H1 (cell line): Measurements from ENCODE around the gene KRTAP10-5. TPM values are rescaled to one million over a fixed set of nuclear protein-coding genes. Genes with fewer than 3 reads are reported as not detected.

ENCODE experiments used
- CTCF ChIA-PET: fragments of 300-600 bp; sonication (Branson Sonifier 250); formaldehyde crosslinking; loops from one replicate; lab custom pipeline; 2021; ENCODE audit not compliant: partially characterized antibody; lab: Charles Lee
- POLR2A ChIA-PET: fragments of 300-600 bp; sonication (Branson Sonifier 250); formaldehyde crosslinking; loops from one replicate; lab custom pipeline; 2021; ENCODE audit warnings: inconsistent platforms; ENCODE audit not compliant: partially characterized antibody; lab: Charles Lee
- DNase-seq, 2 experiments: peaks; one replicate each; pipeline versions ENCODE4 v3.0.0 to v3.0.0-alpha.2; 2010 to 2022; ENCODE audit warnings: low spot score in 2 of 2, low read depth in 1 of 2, mixed read lengths in 1 of 2
- FAIRE-seq: peaks from 2 replicates; lab custom pipeline; 2011; peaks lifted over from hg19 to GRCh38; lab: Jason Lieb, UNC
- H2AFZ ChIP-seq: 2 replicates; pipeline ENCODE4 v1.8.1; 2012; ENCODE audit warnings: low read length, inconsistent platforms
- H2AK5ac ChIP-seq: 2 replicates; pipeline ENCODE4 v1.6.1; 2013; ENCODE audit warnings: low read depth, low read length
- H2BK120ac ChIP-seq: replicated peaks from 2 replicates; pipeline ENCODE3; 2013; ENCODE audit warnings: low read depth, low read length, inconsistent platforms
- H2BK12ac ChIP-seq: 2 replicates; pipeline ENCODE4 v1.6.1; 2013; ENCODE audit warnings: low read depth, low read length
- H2BK15ac ChIP-seq: 2 replicates; pipeline ENCODE4 v1.6.1; 2013; ENCODE audit warnings: low read length
- H2BK20ac ChIP-seq: 2 replicates; pipeline ENCODE4 v1.6.1; 2013; ENCODE audit warnings: low read length
- H2BK5ac ChIP-seq: 2 replicates; pipeline ENCODE4 v1.6.1; 2013; ENCODE audit warnings: low read depth, low read length
- H3K14ac ChIP-seq: 2 replicates; pipeline ENCODE4 v1.6.1; 2013; ENCODE audit warnings: inconsistent platforms; ENCODE audit not compliant: insufficient read length
- H3K18ac ChIP-seq: 2 replicates; pipeline ENCODE4 v1.6.1; 2013; ENCODE audit warnings: low read length; ENCODE audit errors: extremely low read depth
- H3K23ac ChIP-seq: 2 replicates; pipeline ENCODE4 v1.6.1; 2013; ENCODE audit warnings: inconsistent platforms; ENCODE audit not compliant: insufficient read length
- H3K23me2 ChIP-seq: 2 replicates; pipeline ENCODE4 v1.6.1; 2013; ENCODE audit warnings: low read depth, low read length
- H3K27ac ChIP-seq: 2 replicates; pipeline ENCODE4 v1.6.1; 2011; ENCODE audit warnings: low read depth, low read length, inconsistent platforms
- H3K27me3 ChIP-seq, 4 experiments: replicated peaks in 1 of 4; 1 replicate in 1 of 4; 2 replicates in 3 of 4; pipeline versions ENCODE4 v1.6.1 to v1.8.1; 2011 to 2013; ENCODE audit warnings: low read length in 3 of 4, mild to moderate bottlenecking in 3 of 4, inconsistent platforms in 2 of 4, mixed read lengths in 2 of 4, moderate library complexity in 1 of 4; ENCODE audit not compliant: control insufficient read depth in 3 of 4, insufficient read depth in 3 of 4; ENCODE audit errors: extremely low read depth in 1 of 4
- H3K36me3 ChIP-seq, 4 experiments: 2 replicates each; pipeline versions ENCODE4 v1.6.1 to v1.8.1; 2011 to 2013; ENCODE audit warnings: mild to moderate bottlenecking in 4 of 4, low read length in 3 of 4, moderate library complexity in 2 of 4, control low read depth in 1 of 4, inconsistent platforms in 1 of 4; ENCODE audit not compliant: insufficient read depth in 4 of 4, control insufficient read depth in 2 of 4
- H3K4ac ChIP-seq: replicated peaks from 2 replicates; pipeline ENCODE3; 2013; ENCODE audit warnings: low read length, low read depth, mixed read lengths, inconsistent platforms; ENCODE audit not compliant: insufficient read length
- H3K4me1 ChIP-seq, 4 experiments: replicated peaks in 1 of 4; 1 replicate in 1 of 4; 2 replicates in 3 of 4; pipeline versions ENCODE4 v1.6.1 to v1.8.1; 2011 to 2013; ENCODE audit warnings: low read length in 3 of 4, inconsistent platforms in 2 of 4, mixed read lengths in 1 of 4; ENCODE audit not compliant: insufficient read depth in 4 of 4, control insufficient read depth in 3 of 4
- H3K4me2 ChIP-seq, 2 experiments: 2 replicates each; pipeline versions ENCODE4 v1.6.1 to v1.8.1; 2011 to 2013; ENCODE audit warnings: low read depth in 2 of 2, low read length in 2 of 2, control low read depth in 1 of 2, inconsistent platforms in 1 of 2, mild to moderate bottlenecking in 1 of 2; ENCODE audit not compliant: insufficient read depth in 1 of 2
- H3K4me3 ChIP-seq, 4 experiments: fragments of 200-600, 300-600 bp in 1 of 4; sonication (generic), shearing (Covaris generic), sonication (Bioruptor Twin) in 1 of 4; 2 replicates each; pipeline versions ENCODE4 v1.5.1 to v1.8.1; 2011 to 2016; ENCODE audit warnings: low read length in 4 of 4, low read depth in 3 of 4, control low read depth in 2 of 4, inconsistent platforms in 2 of 4, mild to moderate bottlenecking in 2 of 4, mixed read lengths in 1 of 4, moderate library complexity in 1 of 4; ENCODE audit not compliant: insufficient read depth in 2 of 4; ENCODE audit errors: extremely low read depth in 1 of 4
- H3K56ac ChIP-seq: replicated peaks from 2 replicates; pipeline ENCODE3; 2013; ENCODE audit warnings: low read depth, mild to moderate bottlenecking, mixed read lengths, low read length, inconsistent platforms; ENCODE audit not compliant: insufficient read length
- H3K79me1 ChIP-seq: 2 replicates; pipeline ENCODE4 v1.6.1; 2013; ENCODE audit warnings: low read depth, low read length, control low read depth
- H3K79me2 ChIP-seq, 2 experiments: 2 replicates each; pipeline versions ENCODE4 v1.6.1 to v1.8.1; 2012 to 2013; ENCODE audit warnings: low read length in 2 of 2, mild to moderate bottlenecking in 2 of 2, inconsistent platforms in 1 of 2; ENCODE audit not compliant: insufficient read depth in 2 of 2, control insufficient read depth in 1 of 2
- H3K9ac ChIP-seq, 4 experiments: replicated peaks in 1 of 4; 1 replicate in 1 of 4; 2 replicates in 3 of 4; pipeline versions ENCODE4 v1.6.1 to v1.8.1; 2011 to 2013; ENCODE audit warnings: low read depth in 3 of 4, low read length in 3 of 4, control low read depth in 2 of 4, mild to moderate bottlenecking in 2 of 4, moderate library complexity in 2 of 4, inconsistent platforms in 1 of 4; ENCODE audit errors: extremely low read depth in 1 of 4
- H3K9me3 ChIP-seq, 2 experiments: 2 replicates each; pipeline versions ENCODE4 v1.6.1 to v1.8.1; 2012 to 2013; ENCODE audit warnings: mild to moderate bottlenecking in 2 of 2, moderate library complexity in 2 of 2, control low read depth in 1 of 2, inconsistent platforms in 1 of 2, low read depth in 1 of 2, low read length in 1 of 2, mixed read lengths in 1 of 2; ENCODE audit not compliant: insufficient read depth in 2 of 2
- H4K20me1 ChIP-seq, 2 experiments: replicated peaks in 1 of 2; 2 replicates each; pipeline versions ENCODE3 to v1.8.1; 2011 to 2013; ENCODE audit warnings: inconsistent platforms in 2 of 2, low read length in 2 of 2, mild to moderate bottlenecking in 1 of 2; ENCODE audit not compliant: insufficient read depth in 2 of 2, control insufficient read depth in 1 of 2
- H4K5ac ChIP-seq: 2 replicates; pipeline ENCODE4 v1.6.1; 2013; ENCODE audit warnings: low read length, low read depth, mixed read lengths, inconsistent platforms; ENCODE audit not compliant: insufficient read length
- H4K8ac ChIP-seq: 2 replicates; pipeline ENCODE4 v1.8.0; 2013; ENCODE audit warnings: mild to moderate bottlenecking, moderate library complexity, low read length, inconsistent platforms; ENCODE audit not compliant: insufficient read depth; ENCODE audit errors: extremely low read depth
- H4K91ac ChIP-seq: replicated peaks from 2 replicates; pipeline ENCODE3; 2013; ENCODE audit warnings: low read length, mixed read lengths, inconsistent platforms; ENCODE audit not compliant: insufficient read length
- BRCA1 ChIP-seq: IDR thresholded peaks from 2 replicates; pipeline ENCODE4 v1.6.1; 2012; ENCODE audit warnings: low read depth, low read length, improper control_type of control experiment
- CBX8 ChIP-seq: fragments of 300-800, 300-1000 bp; sonication (generic); IDR thresholded peaks from 2 replicates; pipeline ENCODE4 v1.7.1; 2016; ENCODE audit warnings: low read depth, low read length, borderline replicate concordance
- CEBPB ChIP-seq: IDR thresholded peaks from 2 replicates; pipeline ENCODE4 v1.6.1; 2012; ENCODE audit warnings: low read depth, low read length
- HDAC6 ChIP-seq: IDR thresholded peaks from one replicate; pipeline ENCODE4 v1.7.1; 2012; ENCODE audit warnings: low read depth, mild to moderate bottlenecking, inconsistent platforms, low read length, moderate library complexity
- JUN ChIP-seq: IDR thresholded peaks from 2 replicates; pipeline ENCODE4 v1.6.1; 2011; ENCODE audit warnings: low read depth, mild to moderate bottlenecking, improper control_type of control experiment, low read length
- PHF8 ChIP-seq: fragments of 200-600 bp; sonication (generic); conservative IDR thresholded peaks from 2 replicates; pipeline ENCODE4 v1.7.1; 2012; ENCODE audit warnings: low read depth, mild to moderate bottlenecking, inconsistent platforms, low read length, moderate library complexity
- POLR2A ChIP-seq, 2 experiments: IDR thresholded peaks; 1 replicate in 1 of 2; 2 replicates in 1 of 2; pipeline ENCODE4 v1.6.1; 2011; ENCODE audit warnings: low read depth in 2 of 2, low read length in 2 of 2, mild to moderate bottlenecking in 2 of 2; ENCODE audit errors: control extremely low read depth in 1 of 2
- RFX5 ChIP-seq: IDR thresholded peaks from 2 replicates; pipeline ENCODE4 v1.6.1; 2011; ENCODE audit warnings: low read depth, low read length, improper control_type of control experiment, borderline replicate concordance
- SUZ12 ChIP-seq: fragments of 200-600 bp; sonication (generic); IDR thresholded peaks from 2 replicates; pipeline ENCODE4 v1.6.1; 2012; ENCODE audit warnings: mild to moderate bottlenecking, inconsistent platforms, low read length, moderate library complexity, mixed read lengths
- TEAD4 ChIP-seq: IDR thresholded peaks from 2 replicates; pipeline ENCODE4 v1.6.1; 2012; ENCODE audit warnings: low read depth, low read length, inconsistent platforms, mixed read lengths
- WGBS, 2 experiments: shearing (Covaris generic) in 1 of 2; methylation state at CpG; one replicate each; pipeline versions ENCODE4 v1.1.6 to v1.1.7; 2013 to 2015; ENCODE audit warnings: low lambda C conversion rate in 2 of 2, mixed read lengths in 2 of 2, inconsistent platforms in 1 of 2, low coverage in 1 of 2, missing lambda C conversion rate in 1 of 2; ENCODE audit not compliant: insufficient replicate concordance in 2 of 2, insufficient coverage in 1 of 2, insufficient read length in 1 of 2; ENCODE audit errors: extremely low coverage in 1 of 2, missing lambda C conversion rate in 1 of 2; 5-methylcytosine and 5-hydroxymethylcytosine counted together
- polyA plus RNA-seq, 7 experiments: library from polyadenylated mRNA; depleted of rRNA in 3 of 7; stranded (reverse) in 5 of 7; unstranded in 2 of 7; fragments of >200 nt in 5 of 7; fragments of 200-250 nt in 2 of 7; gene quantifications; 1 replicate in 5 of 7; 2 replicates in 1 of 7; 4 replicates in 1 of 7; pipeline versions ENCODE4 v1.2.1 to v1.2.3, GENCODE V29; 2011 to 2013; ENCODE audit warnings: missing spikeins in 2 of 7, mixed read lengths in 2 of 7
- total RNA-seq: library from RNA; stranded (reverse); fragmentation: NEBNext Ultra II Directional; extraction: Animal tissue kit (Norgen Biotek cat#: 25700); gene quantifications from 2 replicates; pipeline ENCODE4 v1.2.1, GENCODE V29; 2021
- TF ChIP-seq, protein P1 (sequence below): IDR thresholded peaks from 2 replicates; pipeline ENCODE4 v1.6.1; 2012; ENCODE audit warnings: inconsistent platforms

KRTAP10-5 gene
- total and polyA plus RNA-seq, 2 of the 8 experiments (the other 6 are each of a cell fraction or from before 2014, with no cell fraction given), result 0.09 TPM; not detected in 1

DNA sequence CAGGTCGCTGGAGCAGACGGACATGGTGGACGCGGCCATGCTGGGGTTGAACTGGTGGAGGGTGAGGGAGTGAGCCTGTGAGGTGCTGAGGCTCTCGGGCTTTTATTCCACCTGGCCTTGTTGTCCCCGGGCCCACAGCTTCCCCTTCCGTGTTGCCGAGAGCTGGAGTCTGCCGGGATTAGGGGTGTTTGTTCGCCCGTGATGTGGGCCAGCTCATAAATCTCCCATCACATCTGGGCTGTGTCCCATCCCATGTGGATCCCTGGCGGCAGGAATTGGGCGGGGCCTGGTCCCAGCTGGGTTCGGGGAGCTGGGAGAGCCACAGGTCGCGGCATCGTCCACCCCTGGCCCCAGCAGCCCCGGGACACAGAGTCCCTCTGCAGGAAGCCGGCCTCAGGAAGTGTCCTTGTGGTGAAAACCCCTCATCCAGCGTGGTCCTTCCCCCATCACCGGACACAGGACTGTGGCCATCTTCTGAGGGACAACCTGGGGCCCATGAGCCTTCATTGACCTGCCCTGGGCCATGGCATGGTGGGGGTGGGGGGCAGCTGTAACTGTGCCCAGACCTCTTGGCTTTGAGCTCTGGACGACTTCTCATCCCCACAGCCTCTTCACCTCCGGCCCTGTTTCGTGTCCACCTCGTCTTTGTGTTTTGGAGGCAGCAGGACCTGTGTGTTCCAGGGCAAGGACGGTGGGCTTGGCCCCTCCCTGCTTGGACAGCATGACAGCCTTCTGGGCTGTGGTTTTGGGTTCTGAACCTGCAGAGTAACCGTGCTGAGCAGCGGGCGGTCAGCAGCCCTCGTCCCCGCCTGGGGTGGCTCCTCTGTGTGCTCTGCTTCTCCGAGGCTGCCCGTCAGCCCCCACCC lies 12.3 kb upstream of the KRTAP10-5 start, which contains the start of gene KRTAP10-6:
TSS of gene KRTAP10-6 (minus strand) at position 60 of the 866 bp plus-strand sequence. CDS start at position 39, 21 bp downstream.
- peaks cover 2 to 20% (median 6%) of the 10 kb centered on the region in 4 experiments for H3K4me1 ChIP-seq
- no peak within 1 kb of the TSS for H2AFZ ChIP-seq
- H3K9ac ChIP-seq, result no peak within 1 kb of the TSS; a peak in 1 of 7 replicates
- ChIA-PET CTCF (interaction anchor here (0.6 to 1.6 kb wide), 6 partner anchors 9 to 201 kb away, joined by 3 to 6 read pairs (median 3); no protein-coding TSS in a partner anchor), POLR2A (no interaction called here)
- no peak within 1 kb of the TSS; the same call in 1 of the 2 replicates for H3K27ac ChIP-seq
- 81% methylated on average over 32 of the region's 33 CpGs; no CpG with 5 or more reads in 1 of the 2 experiments for WGBS, 2 experiments
- H2BK120ac ChIP-seq, result peak within 1 kb of the TSS; percentile 83
- no peaks in the 10 kb centered on the region for H3K79me2 ChIP-seq
- H3K4me2 ChIP-seq, result no peak within 1 kb of the TSS
- no peaks in the 10 kb centered on the region for H3K27me3 ChIP-seq
- H2AK5ac ChIP-seq, result peak within 1 kb of the TSS; percentile 90; the same call in 1 of the 2 replicates
- H2BK5ac ChIP-seq, result peak within 1 kb of the TSS; percentile 71; the same call in 1 of the 2 replicates
- peak within 1 kb of the TSS; percentile 98 for H4K91ac ChIP-seq
- no peak within 1 kb of the TSS for H3K14ac ChIP-seq
- DNase-seq, result peak in 1 of 2 experiments; percentile 47
- peak within 1 kb of the TSS; percentile 99 for H2BK12ac ChIP-seq
- peak within 1 kb of the TSS; percentile 87 for H3K18ac ChIP-seq
- peak within 1 kb of the TSS; percentile 93; the same call in 1 of the 2 replicates for H2BK20ac ChIP-seq
- peak within 1 kb of the TSS; percentile 91 for H4K8ac ChIP-seq
- H3K23me2 ChIP-seq, result 0 out of 2 replicates have a peak, but pooled peaks cover 4% of the 10 kb centered on the region
- H3K56ac ChIP-seq, result no peak within 1 kb of the TSS
- H2BK15ac ChIP-seq, result peak within 1 kb of the TSS; percentile 81; the same call in 1 of the 2 replicates
- no peak within 1 kb of the TSS for H3K23ac ChIP-seq
- no peak within 1 kb of the TSS for H3K4me3 ChIP-seq
- FAIRE-seq, result no peak
- H3K79me1 ChIP-seq, result no peaks in the 10 kb centered on the region
- H4K5ac ChIP-seq, result no peak within 1 kb of the TSS
- no peak within 1 kb of the TSS for H3K4ac ChIP-seq
- no peaks in the 10 kb centered on the region for H3K9me3 ChIP-seq
- no peaks in the 10 kb centered on the region for H4K20me1 ChIP-seq
- no peaks in the 10 kb centered on the region; a peak in 1 of 8 replicates for H3K36me3 ChIP-seq
- TF ChIP-seq RFX5 (no peak), BRCA1 (no peak), CBX8 (no peak), TEAD4 (no peak), PHF8 (no peak), JUN (no peak), POLR2A (IDR thresholded peaks at IDR 0.05; ENCODE audit: control extremely low read depth in 1 of 2, low read depth in 2 of 2, low read length in 2 of 2) (no peak), CEBPB (no peak), HDAC6 (no peak), SUZ12 (no peak)
- TF ChIP-seq, protein P1, sequence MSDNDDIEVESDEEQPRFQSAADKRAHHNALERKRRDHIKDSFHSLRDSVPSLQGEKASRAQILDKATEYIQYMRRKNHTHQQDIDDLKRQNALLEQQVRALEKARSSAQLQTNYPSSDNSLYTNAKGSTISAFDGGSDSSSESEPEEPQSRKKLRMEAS, result no peak
